ENCODE results near the gene OTOA.
A peak's percentile ranks its signal among the peaks of the same experiment; 100 is the strongest.
"Not testable (repeated sequence)": the region's sequence is repeated elsewhere in the genome, so short reads cannot be mapped to it uniquely, and the experiment has no call there.

OTOA gene

DNA sequence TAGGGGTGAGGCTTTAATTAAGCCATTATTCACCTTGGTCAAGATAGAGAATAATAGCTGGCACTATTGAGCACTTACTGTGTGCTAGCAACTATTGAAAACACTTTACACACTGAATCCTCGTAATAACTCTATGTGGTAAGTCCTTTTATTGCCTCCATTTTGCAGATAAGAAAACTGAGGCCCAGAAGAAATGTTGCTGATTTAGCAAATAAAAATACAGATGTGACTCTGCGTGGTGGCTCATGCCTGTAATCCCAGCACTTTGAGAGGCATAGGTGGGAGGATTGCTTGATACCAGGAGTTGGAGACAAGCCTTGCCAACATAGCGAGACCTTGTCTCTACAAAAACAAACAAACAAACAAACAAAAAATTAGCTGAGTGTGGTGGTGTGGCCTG is 19.4 kb downstream of the OTOA start:
- DNase-seq: no peak

DNA sequence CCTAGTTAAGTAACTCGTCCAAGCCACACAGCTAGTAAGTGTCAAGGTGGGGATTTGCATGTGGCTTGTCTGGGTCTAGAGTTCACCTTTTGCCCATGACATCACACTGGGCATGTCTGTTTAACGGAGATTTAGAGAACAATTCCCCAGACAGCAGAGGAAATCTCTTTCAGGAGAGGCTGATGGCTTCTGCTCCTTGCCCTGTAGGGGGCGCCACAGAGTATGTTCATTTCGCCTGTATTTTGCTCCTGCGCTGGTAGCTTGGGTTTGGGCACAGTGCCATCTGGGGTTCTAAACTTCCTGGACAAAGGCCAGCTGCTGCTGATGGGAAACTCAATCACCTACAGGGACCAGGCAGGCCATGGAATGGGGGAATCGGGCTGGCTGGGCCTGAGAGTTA is 20.4 kb downstream of the OTOA start:
- DNase-seq: peak; percentile 6 to 17

DNA sequence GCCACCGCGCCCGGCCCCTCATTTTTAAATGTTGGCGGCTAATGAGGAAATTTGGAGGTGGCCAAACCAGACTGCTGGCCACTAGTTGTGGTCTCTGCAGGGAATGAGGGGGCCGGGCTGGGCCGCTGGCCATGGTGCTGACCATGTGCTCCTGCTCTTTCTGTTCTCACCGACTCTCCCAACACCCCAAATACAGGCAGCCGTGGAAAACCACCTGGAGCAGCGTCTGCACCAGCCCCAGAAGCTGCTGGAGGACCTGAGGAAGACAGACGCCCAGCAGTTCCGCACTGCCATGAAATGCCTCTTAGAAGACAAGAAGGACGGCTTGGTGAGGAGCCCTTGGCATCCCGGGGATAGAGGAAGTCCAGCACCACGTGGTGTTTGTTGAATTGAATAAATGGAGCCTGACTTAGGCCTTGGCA is 21.3 kb downstream of the OTOA start:
- no peak for DNase-seq

DNA sequence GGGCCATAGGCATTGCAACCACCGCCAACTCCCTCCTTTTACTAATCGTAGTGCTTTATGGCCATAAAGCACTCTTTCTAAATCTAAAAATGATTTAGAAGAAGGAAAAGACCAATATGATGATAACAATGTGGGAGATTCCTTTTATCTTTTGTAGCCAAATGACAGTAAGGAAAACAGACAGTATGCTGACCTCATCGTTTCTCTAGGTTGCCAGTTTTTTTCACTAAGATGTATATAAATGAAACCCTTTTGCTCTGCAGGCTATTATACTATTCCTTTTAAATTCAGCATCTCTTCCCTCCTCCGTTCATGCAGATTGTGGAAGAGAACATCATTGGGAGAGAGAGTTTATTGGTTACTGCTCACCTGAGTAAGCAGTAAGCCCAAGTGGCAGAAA is 25.3 kb downstream of the OTOA start:
- no peak for DNase-seq

DNA sequence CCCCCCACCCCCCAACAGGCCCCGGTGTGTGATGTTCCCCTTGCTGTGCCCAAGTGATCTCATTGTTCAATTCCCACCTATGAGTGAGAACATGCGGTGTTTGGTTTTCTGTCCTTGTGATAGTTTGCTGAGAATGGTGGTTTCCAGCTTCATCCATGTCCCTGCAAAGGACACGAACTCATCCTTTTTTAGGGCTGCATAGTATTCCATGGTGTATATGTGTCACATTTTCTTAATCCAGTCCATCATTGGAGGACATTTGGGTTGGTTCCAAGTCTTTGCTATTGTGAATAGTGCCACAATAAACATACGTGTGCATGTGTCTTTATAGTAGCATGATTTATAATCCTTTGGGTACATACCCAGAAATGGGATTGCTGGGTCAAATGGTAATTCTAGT is 27.2 kb downstream of the OTOA start:
- not testable (repeated sequence) for DNase-seq

DNA sequence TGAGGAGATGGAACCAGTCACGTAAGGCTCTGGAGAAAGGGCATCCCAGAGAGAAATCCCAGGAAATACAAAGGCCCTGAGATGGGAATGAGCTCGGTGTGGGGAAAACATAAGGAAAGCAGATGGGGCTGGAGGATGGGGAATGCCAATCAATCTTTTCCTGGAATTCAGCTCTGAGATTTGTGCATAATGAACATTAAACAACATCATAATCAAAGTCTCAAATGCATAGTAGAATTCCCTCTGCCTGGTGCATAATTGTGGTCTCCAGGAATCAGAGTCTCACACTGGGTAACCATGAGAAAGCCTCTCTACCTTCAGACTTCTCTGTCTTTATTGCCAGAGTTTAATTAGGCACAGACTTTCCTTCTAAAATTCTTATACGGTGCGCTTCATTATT is 30.8 kb downstream of the OTOA start:
- DNase-seq: no peak

DNA sequence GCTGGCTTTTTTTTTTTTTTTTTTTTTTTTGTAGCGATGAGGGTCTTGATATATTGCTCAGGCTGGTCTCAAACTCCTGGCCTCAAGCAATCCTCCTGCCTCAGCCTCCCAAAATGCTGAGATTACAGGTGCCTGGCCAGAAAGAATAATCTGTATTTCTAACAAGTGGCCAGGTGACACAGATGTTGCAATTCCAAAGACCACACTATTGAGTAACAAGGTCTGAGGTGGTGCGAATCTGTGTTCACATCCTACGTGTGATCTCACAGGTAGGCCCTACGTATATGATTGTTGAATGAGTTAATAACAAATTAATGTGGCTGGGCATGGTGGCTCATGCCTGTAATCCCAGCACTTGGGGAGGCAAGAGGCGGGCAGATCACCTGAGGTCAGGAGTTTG is 33.3 kb downstream of the OTOA start:
- DNase-seq: no peak

DNA sequence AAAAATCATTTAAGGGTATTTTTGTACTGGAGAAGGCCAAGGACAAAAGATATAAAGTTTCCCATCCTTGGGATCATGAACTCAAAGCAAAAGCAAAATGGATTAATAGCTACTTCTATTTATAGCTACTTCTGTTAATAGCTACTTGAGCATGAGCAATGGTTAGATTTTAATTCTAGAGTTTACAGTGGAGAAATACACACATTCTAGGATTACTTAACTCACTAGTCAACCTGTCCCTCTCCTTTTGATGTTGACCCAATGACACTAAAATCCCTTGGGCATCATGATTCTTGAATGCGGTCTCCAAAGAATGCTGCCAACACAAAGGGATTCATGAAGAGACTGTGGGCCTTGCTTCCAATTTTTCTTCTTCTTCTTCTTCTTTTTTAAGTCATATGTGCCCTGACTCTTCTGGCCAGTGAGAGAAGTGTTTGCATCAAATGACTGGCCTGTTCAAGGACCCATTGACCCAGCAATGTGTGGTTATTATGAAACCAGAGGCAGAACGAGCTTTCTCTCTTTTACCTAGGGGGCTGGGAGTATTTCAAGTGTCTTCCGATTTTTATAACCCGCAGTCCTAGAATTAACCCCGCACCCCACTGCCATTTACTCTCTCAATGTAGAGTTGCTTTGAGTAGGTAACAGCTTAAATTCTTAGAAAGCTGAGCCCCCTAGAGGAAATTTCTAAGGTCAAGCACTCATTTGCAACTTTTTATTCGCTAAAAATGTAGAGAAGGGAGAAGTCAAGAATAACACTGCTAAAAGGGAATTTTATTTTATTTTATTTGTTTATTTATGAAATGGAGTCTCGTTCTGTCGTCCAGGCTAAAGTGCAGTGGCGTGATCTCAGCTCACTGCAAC is 34.6 kb downstream of the OTOA start:
- DNase-seq: no peak

DNA sequence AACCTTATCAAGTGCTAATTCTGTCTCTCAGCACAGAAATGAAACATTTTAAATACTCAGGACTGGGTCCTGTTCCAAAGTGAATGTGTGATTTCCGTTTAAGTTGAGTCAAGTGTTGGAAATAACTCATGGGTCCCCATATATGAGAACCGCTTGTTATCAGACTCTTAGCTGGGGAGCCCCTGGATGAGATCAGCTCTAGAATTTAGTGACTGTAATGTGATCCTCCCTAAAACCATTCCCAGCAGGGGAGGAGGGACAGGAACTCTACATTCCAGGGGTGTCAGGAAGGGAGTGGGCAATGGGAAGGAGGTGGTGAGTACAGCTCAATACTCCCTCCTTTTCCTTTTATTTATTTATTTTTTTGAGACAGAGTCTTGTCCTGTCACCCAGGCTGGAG is 37.5 kb downstream of the OTOA start:
- no peak for DNase-seq

DNA sequence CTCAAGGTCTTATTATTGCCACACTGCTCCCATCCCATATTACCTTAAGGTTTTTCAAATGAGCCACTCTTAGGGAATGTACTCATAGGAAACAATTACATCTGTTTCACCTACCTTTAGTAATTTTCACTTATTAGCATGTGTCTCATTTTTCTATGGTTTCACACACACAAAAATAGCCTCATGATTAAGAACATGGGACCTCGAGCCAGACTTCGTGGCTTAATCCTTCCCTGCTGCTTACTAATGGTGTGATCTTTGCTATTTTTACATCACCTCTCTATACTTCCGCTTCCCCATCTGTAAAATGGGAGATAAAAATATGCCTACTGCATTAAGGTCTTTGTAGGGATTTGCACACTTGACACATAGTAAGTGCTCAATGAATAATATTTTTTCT is 38.5 kb downstream of the OTOA start:
- no peak for DNase-seq

DNA sequence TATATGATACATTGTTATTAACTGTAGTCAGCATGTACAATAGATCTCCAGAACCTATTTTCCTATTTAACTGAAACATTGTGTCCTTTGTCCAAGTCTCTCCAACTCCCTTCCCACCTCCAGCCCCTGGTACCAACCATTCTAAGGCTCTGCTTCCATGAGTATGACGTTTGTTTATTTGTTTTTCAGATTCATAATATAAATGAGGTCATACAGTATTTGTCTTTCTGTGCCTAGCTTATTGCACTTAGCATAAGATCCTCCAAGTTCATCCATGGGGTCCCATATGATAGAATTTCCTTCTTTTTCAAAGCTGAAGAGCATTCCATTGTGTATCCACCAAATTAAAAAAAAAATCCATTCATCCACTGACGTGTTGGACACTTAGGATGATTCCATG is 39.4 kb downstream of the OTOA start:
- no peak for DNase-seq

DNA sequence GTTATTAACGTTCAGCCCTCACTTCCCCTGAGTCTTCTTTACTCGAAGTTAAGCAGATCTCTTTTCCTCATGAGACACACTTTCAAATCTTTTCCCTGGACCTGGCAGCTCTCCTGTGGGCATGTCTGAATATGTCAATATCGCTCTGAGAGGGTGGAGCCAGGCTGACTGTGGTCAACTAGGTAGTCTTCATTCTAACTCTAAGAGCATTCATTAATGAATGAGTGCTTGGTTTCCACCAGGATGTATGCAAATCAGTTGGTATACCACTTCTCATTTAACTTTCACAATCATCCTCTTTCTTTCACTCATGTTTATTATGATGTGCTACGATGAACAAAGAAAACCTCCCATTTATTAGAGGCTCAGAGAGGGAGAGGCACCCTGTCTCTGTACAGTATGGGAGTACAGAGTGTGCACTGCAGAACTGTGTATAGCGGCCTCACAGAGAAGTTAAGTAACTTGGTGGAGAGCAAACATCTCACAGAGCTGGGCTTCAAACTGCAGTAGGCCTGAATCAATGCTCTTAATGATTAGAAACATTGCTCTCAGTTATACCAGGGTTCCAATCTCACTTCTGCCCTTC is 39.9 kb downstream of the OTOA start:
- peak; percentile 48 to 61 for DNase-seq

DNA sequence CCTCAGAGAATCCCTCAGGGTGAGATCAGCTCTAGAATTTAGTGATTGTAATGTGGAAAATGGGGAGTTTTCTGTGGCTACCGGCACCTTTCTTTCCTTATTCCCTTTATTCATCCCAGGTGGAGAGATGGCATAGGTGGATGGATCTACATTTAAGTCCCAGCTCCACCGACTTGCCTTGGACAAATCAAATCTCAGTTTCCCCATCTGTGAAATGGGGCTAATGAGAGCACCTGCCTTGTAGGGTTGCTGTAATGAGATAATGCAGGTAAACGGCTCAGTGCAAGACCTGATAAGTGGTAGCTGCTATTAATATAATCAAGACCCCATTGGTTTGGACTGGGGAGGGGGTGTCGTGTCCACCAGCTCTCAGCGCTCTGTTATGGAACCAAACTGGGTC is 40.5 kb downstream of the OTOA start:
- no peak for DNase-seq

DNA sequence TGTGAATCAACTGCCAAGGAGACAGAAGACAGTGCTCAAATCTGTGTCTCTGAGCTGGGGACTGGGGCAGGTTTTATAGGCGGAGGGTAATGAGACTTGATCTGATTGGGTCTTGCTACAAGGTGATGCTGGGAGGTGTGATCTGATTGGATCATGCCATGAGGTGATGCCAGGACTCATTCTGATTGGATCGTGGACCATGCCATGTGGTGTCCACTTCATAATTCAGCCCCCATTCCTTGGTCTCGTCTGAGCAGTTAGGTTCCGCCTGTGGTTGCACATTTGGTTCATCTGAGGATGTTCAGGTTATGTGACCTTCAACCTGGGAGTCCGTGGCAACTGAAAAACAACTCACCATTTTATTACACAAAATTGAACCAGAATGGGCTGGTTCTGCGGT is 41.0 kb downstream of the OTOA start:
- no peak for DNase-seq

DNA sequence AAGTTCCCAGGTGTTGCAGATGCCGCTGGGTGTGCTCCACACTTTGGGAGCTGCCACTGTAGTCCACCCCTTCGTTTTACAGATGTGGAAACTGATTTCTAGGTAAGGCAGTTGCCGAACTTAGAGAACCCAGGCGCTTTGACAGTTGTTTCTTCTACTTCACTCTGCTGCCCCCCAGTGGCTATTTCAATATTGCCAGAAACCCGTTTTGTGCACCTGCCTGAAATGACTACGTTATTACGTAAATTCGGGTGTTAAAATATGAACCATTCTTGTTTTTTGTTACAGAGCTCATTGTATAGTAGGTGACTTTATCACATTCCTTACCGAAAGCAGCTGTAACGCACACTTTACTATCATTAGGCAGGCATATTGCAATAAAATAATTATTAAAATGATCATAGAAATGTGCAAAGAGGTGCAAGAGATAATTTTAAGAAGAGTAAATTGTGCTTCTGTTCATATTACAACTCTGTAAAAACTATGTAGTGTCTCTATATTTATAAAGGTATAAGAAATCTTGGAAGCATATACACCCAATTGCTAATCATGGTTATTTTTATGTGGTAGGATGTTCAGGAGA is 44.9 kb downstream of the OTOA start:
- peak; percentile 45 to 85 for DNase-seq

DNA sequence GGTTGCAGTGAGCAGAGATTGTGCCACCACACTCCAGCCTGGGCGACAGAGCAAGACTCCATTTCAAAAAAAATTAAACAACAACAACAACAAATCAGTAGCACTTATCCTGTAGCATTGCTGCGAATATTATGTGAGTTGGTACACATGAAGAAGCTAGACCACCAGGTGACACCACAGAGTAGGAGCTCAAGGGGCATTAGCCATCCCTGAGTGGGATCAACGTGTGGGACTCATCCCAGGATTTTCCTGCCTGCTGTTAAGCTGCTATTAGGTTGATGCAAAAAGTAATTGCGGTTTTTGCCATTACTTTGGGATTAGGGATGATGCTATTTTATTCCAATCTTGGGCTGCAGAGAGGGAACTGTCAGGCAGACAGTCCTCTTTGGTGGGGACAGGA is 47.2 kb downstream of the OTOA start:
- DNase-seq: no peak

DNA sequence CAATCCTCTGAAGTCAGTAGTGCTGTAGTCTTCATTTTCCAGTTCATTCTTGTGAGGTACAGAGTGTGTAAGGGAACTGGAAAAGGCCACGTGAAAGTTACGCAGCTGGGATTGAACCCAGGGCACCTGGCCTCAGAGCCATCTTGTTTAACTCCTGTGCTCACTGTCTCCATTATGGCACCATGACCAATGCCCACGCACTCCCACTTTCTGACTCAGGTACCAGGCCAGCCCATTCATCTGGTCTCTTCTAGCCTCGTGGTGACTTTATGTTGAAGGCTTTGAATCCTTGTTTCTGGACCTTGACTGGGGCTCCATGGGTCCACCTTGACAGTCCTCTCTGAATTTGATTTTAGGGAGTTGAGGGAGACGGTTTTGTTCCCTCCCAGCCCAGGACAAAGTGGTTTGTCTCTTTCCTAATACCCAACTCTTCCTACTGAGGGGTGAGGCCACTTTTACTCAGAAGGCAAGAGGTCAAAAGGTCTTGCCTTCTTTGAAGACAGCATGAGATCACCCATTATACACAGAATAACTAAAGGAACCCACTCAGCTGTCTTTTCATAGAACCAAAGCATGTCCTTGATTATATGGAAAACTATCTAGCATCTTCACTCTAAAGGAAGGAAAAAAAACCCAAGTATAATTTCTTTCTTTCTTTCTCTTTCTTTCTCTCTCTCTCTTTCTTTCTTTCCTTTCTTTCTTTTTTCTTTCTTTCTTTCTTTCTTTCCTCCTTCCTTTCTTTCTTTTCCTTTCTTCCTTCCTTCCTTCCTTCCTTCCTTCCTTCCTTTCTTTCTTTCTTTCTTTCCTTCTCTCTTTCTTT is 50.0 kb downstream of the OTOA start:
- DNase-seq: no peak

DNA sequence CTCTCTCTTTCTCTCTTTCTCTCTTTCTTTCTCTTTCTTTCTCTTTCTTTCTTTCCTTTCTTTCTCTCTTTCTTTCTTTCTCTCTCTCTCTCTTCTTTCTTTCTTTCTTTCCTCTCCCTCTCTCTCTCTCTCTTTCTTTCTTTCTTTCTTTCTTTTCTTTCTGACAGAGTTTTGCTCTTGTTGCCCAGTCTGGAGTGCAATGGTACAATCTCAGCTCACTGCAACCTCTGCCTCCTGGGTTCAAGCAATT is 50.5 kb downstream of the OTOA start:
- DNase-seq: not testable (repeated sequence)

DNA sequence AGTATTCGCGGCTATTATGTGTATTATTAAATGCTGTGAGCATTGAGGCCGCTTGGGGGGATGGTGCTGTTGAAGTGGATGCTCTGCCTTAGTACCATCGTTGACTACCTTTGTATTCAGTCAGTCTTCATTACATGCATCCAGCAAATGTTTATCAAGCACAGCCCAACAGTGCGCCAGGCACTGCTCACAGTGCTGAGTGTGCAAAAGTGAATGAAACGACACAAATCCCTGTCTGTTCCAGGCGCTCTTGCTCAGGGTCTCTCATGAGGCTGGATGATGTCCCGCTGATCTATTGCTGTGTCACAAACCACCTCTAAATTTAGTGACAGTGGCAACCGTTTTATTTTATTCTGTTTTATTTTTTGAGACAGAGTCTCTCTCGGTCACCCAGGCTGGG is 53.8 kb downstream of the OTOA start:
- DNase-seq: no peak

DNA sequence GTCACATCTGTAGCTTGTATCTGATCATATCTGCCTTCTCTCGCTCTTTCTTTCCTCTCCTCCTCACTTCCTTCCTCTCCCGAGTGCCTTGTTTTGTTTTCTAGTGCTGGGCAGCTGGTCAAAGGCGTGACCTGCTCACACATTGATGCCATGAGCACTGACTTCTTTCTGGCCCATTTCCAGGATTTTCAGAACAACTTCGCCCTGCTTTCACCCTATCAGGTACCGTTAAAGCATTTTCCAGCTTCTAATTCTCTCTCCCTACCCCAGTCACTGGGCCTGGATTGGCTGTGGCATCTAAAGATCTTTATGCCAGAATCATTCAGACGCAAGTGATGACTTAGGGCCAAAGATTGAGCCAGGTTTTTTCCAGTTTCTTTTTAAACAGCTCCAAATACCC is 55.5 kb downstream of the OTOA start:
- DNase-seq: no peak

DNA sequence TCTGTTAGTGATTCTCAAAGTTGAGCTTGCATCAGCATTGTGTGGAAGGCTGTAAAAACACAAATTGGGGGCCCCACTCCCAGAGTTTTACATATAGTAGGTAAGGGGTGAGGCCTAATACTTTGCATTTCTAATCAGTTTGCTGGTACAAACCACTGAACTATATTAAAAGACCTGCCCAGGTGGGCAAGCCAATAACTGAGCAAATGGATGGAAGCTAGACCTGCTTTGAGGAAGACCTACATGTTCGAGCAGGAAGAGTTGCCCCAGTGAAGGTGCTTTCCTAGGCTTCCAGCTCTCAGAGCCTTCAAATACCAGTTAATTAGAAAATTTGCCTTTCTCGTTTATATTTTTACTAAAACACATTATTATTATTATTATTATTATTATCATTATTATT is 56.8 kb downstream of the OTOA start:
- peak; percentile 71 to 80 for DNase-seq

DNA sequence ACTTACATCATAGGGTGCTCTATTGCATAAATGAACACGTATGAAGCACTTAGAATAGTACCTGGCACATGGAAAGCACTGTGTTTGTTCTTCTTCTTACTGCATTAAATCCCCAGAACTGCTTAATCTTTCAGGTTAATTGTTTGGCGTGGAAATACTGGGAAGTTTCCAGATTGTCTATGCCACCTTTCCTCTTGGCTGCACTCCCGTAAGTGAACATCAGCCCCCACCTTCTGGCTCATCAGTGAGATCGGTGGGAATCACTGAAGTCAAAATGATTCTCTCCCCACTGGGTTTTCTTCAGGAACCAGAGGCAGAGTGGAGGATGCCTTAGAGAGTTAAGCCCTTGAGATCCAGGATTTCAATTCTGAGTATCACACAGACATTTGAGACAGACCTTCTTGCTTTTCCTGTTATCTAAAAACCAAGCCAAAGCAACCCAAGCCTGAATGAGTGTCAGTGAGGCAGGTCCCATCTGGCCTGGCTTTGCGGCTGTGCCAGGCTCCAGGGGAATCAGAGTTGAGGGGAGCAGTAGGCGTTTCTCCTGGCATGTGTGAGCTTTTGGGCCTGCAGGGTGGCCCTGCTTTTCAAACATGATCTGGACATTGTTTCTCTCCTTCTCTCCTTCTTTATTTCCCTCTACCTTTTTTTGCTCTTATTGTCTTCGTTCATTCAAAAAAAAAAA is 59.1 kb downstream of the OTOA start:
- DNase-seq: no peak

DNA sequence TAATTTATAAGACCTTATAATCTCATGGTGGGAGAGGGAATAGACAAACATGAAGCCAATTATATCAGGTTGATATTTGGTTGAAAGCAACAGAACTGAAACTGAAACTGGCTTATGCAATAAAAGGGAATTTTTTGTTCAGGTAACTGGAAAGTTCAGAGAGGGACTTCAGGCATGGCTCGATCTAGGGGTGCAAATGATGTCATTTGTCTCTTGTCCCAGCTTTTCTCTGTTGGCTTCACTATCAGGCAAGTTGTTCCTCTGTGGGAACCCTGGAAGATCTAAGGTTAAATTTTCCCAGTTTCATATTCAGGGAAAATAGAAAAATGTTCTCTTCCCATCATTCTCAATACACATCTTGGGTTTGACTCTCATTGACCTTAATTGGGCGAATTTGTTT is 59.8 kb downstream of the OTOA start:
- DNase-seq: no peak
